CD4-positive, alpha-beta T cell treated with Interleukin-2 at 100 ng/mL for 4 hours (primary cell): Measurements from ENCODE around the gene CLSTN2.

Source experiments
- DNase-seq: peaks from one replicate; pipeline ENCODE4 v3.0.0-alpha.2; 2020; ENCODE audit warnings: low spot score

Gene CLSTN2

DNA sequence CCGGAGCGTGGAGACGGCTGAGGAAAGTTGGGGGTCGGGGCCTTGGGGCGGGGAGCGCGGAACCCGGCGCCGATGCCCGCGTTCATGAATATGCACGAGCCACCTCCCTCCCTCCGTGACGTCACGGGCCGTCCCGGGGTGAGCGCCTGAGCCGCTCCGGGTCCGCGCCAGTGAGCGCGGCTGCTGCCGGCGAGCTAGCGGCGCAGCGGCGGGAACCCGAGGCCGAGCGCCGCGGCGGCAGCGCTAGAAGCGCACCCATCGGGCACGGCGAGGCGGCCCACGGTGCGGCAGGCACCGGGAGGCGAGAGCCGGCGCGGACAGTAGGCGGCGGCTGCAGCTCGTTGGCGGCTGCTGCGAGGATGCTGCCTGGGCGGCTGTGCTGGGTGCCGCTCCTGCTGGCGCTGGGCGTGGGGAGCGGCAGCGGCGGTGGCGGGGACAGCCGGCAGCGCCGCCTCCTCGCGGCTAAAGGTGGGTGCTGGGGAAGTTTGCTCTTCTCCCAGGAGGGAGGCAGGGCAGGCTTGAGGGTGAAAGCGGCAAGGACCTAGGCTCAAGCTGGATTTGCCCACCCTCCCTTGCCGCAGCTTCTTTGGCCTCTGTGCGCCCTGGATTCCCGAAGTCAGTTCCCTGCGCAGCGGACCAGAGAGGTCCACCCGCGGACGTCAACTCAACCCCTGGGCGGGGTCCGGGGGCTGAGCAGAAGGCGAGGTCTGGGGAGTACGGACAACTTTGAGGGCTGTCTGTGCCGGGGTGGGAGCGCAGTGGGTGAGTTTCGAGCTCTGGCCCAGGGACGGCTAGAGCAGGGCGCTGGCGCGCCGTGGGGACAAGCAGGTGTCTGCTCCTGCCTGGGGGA is at the start of gene CLSTN2:
TSS of gene CLSTN2 (plus strand) at position 170 of the 850 bp plus-strand sequence.
- DNase-seq: no peak

DNA sequence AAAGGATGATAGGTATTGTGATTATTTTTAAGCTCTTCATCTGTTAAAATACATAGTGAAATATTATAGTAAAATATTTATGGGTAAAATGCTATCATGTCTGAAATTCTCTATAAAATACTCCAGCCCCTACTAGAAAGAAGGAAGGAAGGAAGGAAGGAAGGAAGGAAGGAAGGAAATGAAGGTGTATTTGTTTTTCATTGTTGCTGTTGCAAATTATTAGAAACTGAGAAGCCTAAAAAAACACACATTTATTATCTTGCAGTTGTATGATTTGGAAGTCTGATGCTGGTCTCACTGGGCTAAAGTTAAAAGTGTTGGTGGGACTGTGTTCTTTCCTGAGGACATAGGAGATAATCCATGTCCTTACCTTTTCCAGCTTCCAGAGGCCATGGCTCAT is 47.6 kb upstream of the CLSTN2 start:
- no peak for DNase-seq

DNA sequence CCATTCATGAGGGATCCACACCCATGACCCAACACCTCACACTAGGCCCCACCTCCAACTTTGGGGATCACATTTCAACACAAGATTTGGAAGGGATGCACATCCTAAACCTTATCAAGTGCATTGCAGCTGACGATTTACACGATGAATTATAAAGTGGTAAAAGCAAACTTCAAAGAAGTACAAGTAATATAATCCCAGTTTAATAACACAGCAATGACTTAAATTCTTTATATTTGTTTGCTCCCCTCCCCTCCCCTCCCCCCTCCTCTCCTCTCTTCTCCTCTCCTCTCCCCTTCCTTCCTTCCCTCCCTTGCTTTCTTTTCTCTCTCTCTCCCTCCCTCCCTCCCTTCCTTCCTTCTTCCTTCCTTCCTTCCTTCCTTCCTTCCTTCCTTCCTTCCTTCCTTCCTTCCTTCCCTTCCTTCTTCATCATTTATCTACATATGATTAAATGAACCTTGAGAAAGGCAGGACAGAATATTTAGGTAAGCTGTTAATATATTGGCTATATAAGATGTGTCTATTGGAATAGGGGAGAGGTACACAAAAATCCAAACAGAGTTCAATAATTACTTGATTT is 46.3 kb upstream of the CLSTN2 start:
- DNase-seq: no peak

DNA sequence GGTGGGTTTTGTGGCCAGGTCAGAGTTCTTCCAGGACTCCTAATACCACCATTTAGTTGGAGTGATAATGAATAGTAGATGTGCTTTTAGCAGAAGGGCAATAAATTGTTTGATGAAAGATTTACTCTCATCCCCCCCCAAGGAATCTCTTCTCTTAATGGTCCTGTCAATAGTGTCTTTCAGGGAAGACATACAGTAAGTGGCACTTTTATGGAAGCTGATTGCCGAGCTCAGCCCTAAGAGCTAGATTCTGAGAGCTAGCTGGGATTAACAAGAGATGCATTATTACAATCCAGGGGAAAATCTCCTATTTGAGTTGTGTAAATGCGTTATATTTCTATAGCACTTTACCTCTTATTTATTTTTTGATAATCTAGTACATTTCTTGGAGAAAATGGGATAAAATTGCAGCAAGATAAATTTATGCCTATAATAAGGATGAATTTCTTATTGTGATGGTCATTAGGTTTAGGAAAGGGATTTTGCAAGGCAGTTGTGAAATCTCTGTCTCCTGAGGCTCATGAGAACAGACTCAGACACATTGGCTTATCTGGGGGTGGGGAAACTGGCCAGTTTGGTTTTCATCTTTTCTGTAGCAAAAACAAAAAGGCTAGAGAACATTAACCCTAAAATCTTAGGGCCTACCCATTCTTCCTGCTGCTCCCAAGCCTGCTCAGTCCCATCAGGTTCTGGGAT is 41.6 kb upstream of the CLSTN2 start:
- no peak for DNase-seq

DNA sequence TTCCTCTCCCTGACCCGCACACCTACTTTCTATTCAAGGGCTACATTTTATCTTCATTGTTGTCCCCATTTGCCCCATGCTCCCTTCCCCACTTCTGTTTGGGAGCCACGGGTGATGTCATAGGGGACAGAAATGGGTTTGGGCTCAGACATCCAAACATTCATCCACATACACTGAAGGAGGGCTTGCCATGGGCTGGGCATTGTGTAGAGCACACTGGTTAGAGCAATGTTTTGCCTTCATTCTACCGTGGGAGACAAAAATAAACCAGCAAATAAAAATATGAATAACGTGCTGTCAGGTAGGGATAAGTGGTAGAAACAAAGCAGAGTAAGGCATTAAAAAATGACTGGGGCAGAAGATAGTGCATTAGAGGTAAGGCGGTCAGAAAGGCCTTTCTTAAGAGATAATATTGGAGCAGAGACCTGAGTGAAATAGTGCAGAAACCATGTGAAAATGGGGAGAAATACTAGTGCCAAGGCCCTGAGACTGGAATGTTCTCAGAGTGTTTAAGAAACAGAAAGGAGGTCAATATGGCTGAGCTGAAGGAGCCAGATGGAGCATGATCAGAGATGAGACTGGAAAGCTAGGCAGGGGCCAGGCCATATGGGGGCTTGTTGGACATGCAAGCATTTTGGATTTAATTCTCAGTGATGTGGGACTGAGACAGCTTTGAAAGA is 40.9 kb upstream of the CLSTN2 start:
- DNase-seq: no peak

DNA sequence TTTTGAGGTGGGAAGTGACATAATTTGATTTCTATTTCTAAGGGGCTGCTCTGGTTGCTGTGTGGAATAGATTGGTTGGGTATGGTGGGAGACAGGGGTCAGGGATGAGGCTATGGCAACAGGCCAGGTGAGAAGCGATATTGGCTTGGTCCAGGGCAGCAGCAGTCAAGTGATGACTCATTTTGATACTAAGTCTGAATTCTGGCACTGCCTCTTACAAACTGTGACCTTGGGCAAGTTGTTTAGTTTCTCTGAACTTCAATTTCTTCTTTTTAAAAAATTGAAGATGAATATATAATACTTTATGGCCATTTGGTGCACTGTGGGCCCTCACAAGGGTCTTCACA is 40.4 kb upstream of the CLSTN2 start:
- no peak for DNase-seq

DNA sequence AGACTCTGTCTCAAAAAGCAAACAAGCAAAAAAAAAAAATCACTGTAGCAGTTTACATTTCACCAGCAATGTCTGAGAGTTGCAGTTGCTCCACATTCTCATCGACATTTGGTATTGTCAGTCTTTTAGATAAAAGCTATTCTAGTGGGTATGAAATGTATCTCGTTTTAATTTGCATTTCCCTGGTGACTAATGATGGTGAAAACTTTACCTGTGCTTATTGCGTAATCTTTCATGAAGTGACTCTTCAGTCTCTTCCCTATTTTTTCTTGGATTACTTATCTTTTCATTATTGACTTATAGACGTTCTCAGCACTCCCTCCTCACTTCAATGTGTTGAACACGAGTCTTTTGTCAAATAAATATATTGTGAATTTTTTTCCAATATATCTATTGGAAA is 37.2 kb upstream of the CLSTN2 start:
- no peak for DNase-seq

DNA sequence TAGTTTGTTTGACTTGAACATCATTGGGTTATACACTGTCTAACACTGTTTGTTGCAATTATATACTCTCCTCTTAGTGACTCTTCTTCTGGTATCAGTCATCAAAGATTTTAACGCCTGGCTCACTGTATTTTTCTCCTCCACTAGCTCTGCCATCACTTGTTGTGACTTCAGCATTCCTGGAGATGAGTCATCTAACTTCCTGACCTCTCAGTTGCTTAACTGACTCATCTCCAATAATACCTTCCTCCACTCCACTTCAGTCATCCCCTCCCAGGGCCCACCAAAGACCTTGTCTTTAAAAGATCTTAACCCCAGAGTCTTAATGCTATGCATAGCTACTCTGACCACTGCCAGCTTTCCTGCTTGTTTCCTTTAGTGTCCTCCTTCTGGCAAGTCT is 28.6 kb upstream of the CLSTN2 start:
- DNase-seq: no peak

DNA sequence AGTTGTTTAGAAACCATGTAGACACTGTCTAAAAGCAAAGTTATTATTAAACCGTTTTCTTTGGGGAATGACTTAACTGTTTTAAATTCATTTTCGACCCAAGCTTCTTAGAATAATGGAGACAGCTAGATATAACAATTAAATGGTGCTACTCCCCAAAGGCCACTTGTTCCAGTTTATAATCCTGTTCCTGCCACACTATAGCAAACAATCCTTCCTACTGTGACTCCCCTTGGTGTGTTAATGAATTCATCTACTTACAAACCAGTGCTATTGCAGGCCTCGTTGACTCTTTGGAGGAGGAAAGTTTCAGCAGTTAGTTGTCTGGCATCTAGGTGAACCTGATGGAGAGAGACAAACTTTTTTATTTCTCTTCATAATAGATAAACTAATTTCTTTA is 25.2 kb upstream of the CLSTN2 start:
- no peak for DNase-seq

DNA sequence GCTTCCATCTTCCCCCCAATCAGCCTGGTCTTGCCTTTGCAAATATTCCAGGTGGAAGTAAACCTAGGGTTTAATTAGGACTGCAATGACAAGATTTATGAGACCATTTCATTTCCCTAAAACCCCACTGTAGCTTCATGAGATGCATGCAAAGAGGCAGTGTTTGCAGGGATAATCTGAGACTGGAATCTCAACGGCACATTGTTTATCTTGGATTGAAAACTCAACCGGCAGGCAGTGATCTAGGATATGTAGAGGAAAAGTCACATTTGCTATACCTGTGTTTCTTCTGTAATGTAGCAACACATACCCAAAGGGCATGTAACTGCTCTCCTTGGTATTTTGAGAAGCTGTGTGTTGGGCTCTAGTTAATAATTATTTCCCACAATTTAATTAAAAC is 18.7 kb upstream of the CLSTN2 start:
- no peak for DNase-seq

DNA sequence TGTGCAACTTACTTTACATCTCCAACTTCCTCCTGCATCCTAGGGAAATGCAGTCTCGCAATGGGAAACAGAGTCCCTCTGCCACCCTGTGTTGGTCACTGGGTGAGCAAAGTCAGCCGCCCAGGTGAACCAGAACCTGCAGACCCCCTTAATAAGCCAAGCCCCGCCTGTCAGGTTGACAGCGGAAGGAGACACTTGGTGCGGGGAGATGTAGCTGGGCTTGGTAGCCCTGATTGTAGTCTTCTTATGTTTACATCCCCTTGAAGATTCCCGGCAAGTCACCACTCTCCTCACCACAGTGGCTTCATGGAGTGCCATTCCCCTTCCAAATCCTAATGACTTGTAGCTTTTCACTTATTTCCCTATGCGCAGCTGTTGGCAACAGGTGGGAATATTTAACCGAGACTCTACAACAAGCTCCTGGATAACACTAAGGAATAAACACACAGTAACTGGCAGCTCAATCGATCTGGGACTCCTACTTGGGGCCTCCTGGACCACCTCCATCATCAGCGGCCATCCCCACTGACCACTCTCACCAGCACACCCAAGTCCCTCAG is 17.7 kb upstream of the CLSTN2 start:
- DNase-seq: no peak

DNA sequence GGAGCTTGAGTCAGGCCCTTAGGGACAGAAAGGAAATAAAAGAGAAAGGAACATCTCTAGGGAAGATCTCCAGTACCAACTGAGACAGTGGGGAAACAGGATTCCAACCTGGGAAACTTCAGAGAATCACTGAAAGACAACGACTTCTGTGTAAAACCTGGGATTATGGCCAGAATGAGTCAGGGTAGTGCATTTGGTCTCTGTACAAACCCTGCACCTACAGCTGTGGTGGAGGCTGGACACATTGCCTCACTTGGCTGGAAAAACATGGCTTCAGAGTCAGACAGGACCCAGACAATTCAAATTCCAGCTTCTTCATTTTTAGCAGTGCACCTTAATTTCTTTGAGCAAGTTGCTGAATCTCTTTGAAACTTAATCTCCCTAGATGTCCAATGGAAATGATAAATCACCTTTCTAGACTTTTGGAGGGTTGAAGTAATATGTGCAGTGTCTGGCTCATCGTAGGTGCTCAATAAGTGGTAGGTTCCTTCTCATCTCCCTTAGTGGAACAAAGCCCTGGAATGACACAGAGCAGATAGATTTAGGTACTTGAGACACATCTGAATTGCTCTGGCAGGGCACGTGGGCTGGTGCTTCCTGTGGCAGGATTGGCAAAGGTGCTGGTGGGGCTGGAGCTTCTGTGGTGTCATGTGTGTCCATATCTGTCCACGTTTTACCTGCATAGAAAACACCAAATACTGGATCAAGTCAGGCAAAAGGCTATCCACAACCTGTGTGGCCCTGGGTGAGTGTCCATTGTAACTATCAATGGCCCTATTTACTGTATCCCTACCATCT is 6.1 kb upstream of the CLSTN2 start:
- DNase-seq: no peak

DNA sequence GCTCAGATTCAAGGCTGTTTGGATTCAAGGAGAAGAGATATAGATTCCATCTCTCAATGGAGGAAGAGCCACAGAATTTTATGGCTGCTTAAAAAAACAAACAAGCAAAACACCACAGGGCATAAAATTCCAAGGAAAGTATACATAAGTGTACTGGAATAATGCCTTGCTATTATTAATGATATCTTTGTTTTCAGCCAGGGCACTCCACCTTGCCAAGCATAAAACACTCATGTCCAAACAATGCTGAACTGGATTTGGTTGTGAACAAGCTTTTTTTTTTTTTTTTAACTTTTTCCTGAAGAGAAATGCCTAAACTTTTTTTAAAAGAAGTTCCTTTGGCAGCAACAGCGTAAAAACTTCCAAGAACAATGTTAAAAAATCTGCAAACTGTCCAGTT is 4.8 kb upstream of the CLSTN2 start:
- no peak for DNase-seq

DNA sequence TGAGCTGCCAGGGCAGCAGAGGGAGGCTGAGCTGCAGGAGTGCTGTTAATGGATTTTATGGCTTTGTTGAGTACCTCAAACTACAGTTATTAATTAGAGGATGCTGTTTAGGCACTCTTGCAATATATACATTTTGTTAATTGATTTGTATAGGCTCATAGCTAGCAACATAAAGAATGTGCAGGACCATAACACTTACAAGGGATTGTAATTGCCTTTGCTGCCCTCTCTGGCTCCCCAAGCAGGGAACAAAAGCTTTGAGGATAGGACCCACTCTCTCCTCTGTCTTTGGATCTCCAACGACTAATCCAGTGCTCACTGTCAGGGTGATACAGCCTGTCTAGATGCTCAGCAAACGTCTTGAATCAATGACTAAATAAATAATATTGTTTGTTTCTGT is 1.2 kb upstream of the CLSTN2 start:
- DNase-seq: no peak

DNA sequence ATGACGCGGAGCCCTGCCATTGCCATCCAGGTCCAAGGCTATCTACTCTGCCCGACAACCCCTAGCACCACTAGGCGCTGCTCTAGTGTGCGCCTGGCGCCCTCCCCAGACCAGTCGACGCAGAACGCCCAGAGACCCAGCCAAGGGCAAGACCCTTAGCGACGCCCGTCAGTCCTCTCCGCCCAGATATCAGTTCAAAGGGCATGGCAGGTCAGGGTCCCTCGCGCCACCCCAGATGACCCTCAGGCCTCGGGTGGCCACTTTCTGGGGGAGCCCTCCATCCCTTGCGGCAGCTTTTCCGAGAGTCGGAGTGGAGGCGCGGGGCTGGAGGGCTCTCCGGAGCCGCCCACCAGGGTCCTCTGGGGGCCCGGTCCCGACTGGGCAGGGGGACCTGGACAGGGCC is 371 bp upstream of the CLSTN2 start:
- no peak for DNase-seq

DNA sequence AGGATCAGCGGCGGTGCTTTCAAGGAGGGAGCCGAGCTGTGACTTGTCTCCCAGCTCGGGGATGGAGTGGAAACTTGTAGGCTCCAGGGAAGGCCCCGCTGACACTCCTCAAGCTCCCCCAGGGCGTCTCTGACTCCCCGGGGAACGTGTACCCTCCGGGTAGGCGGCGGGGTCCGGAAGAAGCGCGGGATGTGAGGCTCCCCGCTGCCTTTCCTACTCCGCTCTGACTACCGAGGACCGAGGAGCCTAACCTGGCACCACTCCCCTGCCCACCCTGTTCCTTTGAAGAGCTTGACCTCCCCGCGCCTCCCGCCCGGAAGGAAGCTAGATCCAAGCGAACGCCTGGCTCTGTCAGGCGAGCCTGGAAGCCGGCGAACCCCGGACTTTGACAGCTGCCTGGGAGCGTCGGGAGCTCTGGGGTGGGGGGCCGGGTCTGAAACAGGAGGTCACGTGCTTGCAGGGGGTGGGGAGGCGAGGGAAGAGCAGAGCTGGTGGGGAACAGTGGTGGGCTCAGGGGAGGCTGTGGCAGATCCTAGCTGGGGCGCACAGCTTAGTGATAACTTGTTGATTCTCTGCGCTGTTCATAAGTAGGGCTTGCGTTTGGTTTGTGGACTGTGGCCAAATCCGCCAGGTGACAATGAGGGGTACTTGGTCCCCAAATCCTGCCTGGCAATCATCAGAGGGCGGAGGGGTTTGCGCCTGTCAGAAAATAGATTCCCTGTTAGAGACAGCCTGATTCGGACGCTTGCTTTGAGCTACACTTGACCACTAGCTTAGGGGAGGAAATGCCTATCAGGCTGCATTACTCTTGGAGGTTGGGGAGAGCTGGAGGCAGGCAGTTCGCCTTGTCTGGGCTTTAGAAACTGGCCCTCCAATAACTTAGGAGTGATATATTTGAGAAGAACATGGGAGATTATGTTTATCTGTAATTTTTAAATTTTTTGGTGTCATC is 1.2 kb downstream of the CLSTN2 start:
- no peak for DNase-seq

DNA sequence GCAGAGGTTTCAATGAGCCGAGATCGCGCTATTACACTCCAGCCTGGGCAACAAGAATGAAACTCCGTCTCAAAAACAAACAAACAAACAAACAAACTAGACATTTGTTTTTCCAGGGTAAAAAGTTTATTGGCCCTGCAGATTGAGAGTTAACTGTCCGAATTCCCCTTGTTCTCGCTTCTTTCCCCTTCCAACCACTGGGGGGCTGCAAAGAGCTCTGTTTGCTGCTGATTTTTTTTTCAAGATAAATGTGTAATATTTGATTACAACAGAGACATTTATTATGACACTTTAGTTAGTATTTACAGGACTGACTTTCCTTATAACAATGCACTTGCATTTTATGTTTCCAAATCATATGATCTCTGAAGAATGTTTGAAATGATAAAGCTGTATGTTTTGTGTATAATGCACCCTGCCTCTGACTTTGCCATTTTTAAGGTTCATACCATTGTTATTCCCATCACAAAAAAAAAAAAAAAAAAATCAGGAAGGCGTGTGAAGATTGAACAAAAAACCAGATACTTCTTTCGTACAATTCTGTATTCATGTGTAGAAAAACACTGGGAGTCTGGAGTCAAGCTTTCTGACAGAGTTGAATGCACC is 2.8 kb downstream of the CLSTN2 start:
- DNase-seq: no peak

DNA sequence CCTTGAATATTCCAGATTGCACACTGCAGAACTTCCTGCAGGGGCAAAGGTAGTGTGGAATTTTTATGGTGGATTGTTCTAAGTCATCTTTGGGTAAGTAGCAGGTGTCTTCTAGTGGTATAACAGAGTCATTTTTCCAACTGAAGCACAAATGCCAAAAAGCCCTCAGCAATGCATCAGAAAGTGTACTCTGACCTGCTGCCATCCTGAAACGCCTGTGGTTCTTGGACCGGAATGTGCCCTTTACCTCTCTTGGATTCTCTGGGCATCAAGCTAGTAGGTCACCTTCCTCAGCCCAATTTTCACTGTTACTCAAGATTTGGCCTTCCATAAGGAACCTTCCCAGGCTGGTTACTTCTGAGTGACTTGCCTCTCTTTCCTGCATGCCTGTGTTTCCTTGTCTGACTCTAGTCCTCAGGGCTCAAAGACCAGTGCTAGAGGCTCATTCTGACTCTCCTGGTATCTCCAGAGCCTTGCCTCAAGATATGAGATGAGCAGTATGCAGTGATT is 4.8 kb downstream of the CLSTN2 start:
- DNase-seq: no peak

DNA sequence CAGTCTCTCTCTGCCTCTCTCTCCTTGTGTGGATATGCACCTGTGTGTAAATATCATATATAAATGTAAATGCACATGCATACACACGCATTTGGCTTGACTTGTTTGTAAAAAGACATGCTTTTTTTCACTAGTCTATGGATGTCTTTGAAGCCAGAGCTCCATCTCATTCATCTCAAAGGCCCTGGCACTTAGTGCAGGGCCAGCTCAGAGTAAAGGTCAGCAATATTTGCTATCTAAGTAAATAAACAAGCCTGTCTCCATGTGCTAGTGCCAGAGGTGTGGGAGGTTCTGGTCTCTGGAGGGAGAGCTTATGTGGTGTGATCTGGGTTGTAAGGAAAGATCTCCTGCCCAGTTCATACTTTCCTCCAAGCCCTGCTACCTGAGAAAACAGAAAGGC is 5.6 kb downstream of the CLSTN2 start:
- DNase-seq: no peak

DNA sequence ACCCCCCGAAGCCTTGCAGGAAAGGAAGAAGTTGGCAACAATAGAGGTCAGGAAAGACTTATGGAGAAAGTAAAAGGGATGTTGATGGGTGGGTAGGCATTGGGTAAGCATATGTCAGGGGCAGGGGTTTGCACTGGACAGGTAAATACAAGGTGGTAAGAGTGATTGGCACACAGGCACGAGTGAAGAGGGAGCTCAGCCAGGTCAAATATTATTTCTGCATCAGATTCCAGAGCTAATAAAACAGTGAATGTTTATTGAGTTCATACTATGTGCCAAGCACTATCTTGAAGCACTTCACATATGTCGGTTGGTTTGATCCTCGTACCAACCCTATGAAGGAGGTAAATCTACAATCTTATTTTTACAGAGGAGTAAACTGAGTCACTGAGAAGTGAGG is 6.6 kb downstream of the CLSTN2 start:
- no peak for DNase-seq
